Renal cortical epithelial cell (primary cell): Measurements from ENCODE around the gene NOL11. TPM values are rescaled to one million over a fixed set of nuclear protein-coding genes. Genes with fewer than 3 reads are reported as not detected.
"Not testable (repeated sequence)": the region's sequence is repeated elsewhere in the genome, so short reads cannot be mapped to it uniquely, and the experiment has no call there.

Experiments
- DNase-seq: peaks from one replicate; pipeline ENCODE4 v3.0.0-alpha.2; 2011; ENCODE audit warnings: low read depth
- total RNA-seq: library from RNA; depleted of rRNA; stranded (reverse); fragments of >200 nt; gene quantifications from 2 replicates; pipeline ENCODE4 v1.2.3, GENCODE V29; 2014

Gene NOL11
- 42.1 and 49.3 TPM in 2 replicates for total RNA-seq

GRCh38 chr17:67717624-67718324, at the start of gene NOL11:
TSS of gene NOL11 (plus strand) at chr17:67717936. CDS start at chr17:67717948, 12 bp downstream.
- peak; percentile 94 for DNase-seq

DNA sequence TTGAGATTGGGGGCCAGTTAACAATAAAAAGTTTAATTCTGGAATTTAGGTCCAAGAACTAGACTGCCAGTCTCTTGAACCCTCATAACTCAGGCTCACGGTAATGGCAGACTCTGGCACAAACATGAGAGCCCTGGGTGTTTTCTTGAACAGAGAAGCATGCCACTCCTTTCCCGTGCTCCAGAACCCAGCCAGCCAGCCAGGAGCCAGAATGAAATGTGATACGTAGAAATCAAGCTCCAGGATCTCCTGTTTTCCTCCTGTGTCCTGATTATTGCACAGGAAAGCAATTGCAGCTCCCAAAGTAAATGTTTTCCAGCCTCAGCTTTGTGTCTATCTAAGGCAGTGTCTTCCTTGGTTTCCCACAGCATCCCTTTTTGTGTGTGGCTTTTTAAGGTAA, 46.2 kb upstream of the NOL11 start:
- no peak for DNase-seq

- DNase-seq: peak; percentile 4
Measured at GRCh38 chr17:67672592-67673335, 45.0 kb upstream of the NOL11 start.

- no peak for DNase-seq
Measured at GRCh38 chr17:67675481-67675880, 42.3 kb upstream of the NOL11 start.

DNA sequence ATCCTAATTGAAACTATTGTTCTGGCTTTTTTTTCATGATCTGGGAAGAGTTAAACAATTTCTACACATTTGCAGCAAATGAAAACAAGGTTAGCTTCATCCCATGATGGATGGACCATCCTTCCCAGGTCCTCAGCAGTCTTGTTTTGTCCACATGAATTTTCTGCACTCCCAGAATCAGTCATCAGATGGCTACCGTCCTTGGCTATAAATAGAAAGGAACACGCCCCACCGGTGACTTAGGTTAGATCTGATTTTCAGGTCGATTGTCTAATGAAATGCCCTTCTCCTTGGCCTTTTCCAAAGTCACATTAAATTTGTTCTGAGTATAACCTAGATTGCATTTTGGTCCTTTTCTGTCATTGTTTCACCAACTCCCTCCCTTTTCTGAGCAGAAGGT, 41.4 kb upstream of the NOL11 start:
- no peak for DNase-seq

DNA sequence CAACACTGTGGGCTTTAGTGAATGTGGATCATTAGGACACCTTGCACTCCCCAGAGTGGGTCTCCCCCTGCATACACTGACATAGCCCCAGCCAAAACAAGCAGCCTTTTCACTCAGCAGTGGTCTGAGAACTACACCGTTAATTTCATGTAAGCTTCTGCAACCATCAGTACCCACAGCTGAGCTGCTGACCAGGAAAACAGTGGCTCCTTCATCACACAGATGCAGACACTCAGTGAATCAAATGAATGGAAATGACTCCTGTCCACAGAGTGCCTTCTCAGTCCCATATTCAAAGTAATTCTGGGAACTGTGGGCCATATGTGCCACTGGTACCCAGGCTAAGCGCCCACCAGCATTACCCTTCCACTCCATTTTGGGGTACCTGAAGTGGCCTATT, 39.3 kb upstream of the NOL11 start:
- DNase-seq: no peak

DNA sequence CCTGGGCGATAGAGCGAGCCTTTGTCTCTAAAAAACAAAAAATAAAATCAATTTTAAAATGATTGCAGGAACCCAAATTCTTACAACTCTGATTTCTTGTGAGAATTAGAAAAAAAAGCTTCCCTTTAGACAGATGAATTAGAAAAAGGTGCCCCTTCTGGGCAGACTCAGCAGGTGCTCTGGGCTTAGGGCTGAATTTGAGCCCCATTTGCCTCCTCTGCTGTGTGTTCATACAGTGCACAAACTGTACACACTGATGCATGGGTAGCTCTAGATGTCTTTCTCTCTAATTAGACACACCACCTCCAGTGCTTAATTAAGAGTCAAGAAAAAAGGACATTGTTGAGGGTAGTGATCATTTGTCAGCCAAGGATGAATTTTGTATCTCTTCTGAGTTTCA, 38.5 kb upstream of the NOL11 start:
- DNase-seq: no peak

GRCh38 chr17:67679721-67680120, 38.0 kb upstream of the NOL11 start:
- no peak for DNase-seq

DNA sequence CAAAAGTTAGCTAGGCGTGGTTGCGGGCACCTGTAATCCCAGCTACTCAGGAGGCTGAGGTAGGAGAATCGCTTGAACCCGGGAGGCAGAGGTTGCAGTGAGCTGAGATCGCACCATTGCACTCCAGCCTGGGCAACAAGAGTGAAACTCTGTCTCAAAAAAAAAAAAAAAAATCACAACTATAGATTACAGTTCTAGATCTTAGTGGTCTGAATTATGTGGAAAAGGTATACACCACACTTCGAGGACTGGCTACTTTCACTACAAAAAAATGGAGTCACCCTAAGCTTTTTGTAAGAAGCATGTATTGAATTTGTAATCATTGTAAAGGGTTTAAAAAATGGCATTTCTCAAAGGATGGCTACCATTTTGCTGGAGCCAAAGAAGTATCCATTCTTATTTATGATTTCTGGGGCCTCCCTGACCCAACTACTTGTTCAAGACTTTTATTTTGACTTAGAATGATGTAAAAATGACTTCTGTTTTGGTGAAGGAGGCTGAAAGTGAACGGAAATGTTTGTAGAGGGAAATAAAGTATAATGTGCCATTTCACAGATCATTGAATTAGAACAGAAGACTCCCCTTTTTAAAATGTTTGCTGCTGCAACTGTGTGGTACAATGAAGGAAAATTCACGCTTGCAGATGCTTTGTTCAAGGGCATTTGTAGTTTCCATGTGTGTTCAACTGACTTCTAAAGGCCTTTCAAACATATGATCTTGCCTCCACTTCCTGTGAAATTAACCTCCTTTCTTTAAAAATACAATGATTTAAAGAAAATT, 37.1 kb upstream of the NOL11 start:
- DNase-seq: no peak

- no peak for DNase-seq
Measured at GRCh38 chr17:67682196-67682595, 35.5 kb upstream of the NOL11 start.

DNA sequence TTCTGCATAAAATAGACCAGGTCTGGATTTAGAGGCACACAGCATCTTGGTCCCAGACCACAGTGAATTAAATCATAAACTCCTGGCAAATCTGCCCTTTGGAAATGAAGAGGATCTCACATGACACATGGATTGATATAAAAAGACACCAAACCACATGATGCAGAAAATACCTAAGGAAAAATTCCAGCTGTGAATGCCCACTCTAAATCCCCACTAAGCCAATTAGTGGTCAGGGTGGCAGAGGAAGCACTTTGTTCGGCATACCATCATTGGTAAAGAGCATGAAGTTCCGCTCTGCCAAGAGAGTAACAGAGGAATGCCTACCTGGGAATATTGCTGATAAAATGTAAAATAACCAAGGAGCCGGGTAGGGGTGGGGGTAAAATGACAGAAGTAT, 32.4 kb upstream of the NOL11 start:
- no peak for DNase-seq

DNA sequence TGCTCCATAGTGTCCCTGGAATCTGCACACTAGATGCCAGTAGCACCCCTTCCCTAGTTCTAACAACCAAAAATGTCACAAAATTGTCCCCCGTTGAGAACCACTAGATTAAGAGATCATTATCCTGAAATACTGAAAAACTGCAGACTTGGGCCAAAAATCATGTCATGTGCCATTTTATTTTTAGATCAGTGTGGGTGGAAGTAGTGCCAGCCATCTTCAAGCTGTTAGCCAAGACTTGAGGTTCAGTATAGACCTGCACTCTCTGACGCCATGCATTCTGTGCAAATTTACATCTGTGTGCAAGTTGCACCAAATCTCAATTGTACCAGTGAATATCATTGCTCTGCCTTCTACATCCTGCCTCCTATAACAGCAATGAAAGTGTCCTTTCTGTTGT, 31.5 kb upstream of the NOL11 start:
- DNase-seq: no peak

DNA sequence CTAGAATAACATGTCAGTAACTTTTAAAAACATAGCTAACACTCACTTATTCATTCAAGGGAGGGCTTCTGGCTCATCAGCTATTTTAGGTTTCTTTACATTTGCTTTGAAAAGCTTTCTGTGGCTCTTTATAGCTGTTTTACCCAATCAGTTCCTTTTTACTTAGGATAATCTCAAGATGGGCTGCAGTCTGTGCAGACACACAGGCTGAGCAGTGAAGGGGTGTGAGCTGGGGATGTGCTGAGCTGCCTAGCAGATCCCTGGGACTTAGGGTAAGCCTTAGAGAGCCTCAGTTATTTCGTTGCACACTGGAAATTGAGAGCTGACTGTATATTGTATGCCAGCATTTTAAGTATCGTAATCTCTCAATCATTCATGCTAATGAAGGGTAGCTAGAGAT, 30.2 kb upstream of the NOL11 start:
- no peak for DNase-seq

DNA sequence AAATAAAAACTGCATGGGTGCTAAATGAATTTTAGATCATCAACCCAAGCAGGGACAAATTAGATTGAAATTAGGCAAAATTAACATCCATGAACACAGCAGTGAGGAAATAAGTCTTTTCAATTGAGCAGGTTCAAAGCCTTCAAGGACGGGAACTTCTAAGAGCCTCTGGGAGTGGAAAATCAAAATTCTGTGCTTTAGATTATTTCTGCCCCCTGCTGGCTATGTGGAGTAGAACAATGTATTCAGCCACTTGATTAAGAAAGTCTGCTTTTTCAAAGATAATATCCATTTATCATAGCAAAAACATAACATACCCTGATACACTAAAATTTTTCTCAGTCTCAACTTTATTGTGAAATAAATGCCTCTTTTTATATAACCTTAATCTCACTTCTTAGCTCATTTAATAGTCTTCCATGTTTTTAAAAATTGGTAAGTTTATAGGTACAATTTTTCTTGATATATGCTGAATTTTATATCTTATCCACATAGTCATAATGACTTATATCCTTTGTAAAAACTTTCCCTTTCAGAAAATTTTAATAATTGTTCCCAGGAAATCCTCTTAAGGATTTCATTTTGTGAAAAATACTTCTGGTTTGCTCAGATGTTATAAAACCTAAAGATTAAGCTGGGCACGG, 28.1 kb upstream of the NOL11 start:
- DNase-seq: peak; percentile 68

- DNase-seq: no peak
Measured at GRCh38 chr17:67693811-67694210, 23.9 kb upstream of the NOL11 start.

DNA sequence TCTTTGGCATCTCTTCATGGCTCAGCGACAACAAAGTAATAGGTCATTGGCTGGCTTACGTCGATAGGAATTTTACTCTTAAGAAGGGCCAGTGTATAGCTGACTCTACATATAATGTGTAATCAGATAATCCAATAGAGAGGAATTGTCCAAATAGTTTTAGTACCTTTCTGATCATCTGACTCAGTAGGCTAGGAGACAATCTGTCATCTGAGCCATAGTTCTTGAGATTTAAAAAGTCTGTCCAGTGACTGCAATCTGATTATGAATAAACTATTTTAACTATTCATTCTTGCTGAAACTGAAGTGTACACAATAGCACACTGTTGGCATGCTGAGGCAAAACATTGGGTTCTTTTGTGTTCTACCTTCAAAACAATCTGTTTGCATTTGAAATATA, 21.4 kb upstream of the NOL11 start:
- DNase-seq: no peak

GRCh38 chr17:67696853-67697498, 20.8 kb upstream of the NOL11 start:
- DNase-seq: no peak

- no peak for DNase-seq
Measured at GRCh38 chr17:67700037-67700724, 17.6 kb upstream of the NOL11 start.

DNA sequence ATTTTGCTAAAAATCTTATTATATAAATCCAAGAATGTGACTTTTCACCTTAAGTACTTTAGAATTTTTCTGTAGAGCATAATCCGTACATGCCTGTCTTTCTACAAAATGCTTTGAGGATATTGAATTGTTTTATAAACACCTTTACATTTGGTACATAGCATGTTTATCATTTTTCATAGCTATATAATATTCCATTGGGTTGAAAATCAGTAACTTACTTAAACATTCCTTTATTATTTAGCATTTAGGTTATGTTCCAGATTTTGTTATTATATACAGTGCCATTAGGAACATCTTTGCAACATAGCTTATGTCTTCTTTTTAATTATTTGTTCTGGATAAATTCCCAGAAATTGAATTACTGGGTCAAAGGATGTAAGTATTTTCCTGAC, 17.0 kb upstream of the NOL11 start:
- no peak for DNase-seq

GRCh38 chr17:67702861-67703260, 14.9 kb upstream of the NOL11 start:
- not testable (repeated sequence) for DNase-seq

- DNase-seq: no peak
Measured at GRCh38 chr17:67707442-67707841, 10.3 kb upstream of the NOL11 start.
